Stimulated activated CD4-positive, alpha-beta T cell treated with anti-CD3 and anti-CD28 coated beads, Interleukin-4, amount 100 ng/mL, for 24 hours (primary cell): ENCODE results near the gene ITPR2.
"Not testable (repeated sequence)": the region's sequence is repeated elsewhere in the genome, so short reads cannot be mapped to it uniquely, and the experiment has no call there.

Experiments used
- DNase-seq: peaks from one replicate; pipeline ENCODE4 v3.0.0-alpha.2; 2020

Gene ITPR2

DNA sequence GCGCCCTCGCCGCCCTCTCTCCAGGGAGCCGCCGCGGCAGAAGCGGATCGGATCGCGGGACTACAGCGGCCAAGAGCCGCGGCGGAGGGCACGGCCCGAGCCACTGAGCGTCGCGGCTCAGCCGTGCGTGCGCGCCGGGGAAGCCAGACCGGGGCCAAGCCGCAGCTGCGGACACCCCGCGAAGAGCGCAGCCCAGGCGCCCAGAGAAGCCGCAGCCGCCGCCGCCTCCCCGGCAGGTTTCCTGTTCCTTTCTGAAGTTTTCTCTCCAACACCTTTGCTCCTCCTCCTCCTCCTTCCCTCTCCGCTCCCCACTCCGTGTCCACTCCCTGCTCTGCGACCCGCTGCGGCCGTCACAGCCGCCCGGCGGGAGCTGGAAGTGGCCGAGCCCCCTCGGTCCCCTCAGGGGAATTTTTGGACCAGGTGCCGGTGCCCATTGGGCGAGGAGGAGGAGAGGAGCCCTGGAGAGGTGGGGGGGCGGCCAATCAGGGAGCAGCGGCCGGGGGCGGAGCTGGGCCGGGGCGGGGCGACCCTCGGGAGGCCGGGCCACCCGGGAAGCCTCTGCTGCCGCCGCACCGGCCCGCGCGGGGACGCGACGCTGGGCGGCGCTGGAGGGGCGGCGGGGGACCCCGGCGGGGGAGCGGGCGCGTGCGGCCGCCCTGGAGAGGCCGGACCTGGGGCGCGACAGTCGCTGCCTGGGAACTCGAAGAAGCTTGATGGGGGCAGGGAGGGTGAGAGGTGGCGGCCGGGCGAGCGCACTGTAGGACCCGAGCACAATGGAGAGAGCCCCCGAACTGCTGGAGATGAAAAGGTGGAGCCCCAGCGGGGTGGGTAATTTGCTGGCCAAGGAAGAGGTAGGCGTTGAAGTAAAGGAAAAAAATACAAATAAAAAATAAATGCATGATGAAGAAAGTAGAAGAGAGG, at the start of gene ITPR2:
TSS of gene ITPR2 (minus strand) at position 373 of the 921 bp plus-strand sequence. CDS start 413 bp downstream, outside the sequence.
- DNase-seq: peak; percentile 92

DNA sequence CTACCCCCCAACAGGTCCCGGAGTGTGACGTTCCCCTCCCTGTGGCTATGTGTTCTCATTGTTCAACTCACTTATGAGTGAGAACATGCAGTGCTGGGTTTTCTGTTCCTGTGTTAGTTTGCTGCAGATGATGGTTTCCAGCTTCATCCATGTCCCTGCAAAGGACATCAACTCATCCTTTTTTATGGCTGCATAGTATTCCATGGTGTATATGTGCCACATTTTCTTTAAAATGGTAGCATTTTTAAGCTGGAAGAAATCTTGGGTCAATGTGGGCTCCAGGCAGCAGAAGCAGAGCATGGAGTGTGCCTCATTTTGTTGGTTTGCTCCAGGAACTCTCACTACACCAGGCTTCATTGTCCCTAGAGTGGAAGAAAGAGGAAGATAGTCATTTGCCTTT, 47.6 kb upstream of the ITPR2 start:
- no peak for DNase-seq

DNA sequence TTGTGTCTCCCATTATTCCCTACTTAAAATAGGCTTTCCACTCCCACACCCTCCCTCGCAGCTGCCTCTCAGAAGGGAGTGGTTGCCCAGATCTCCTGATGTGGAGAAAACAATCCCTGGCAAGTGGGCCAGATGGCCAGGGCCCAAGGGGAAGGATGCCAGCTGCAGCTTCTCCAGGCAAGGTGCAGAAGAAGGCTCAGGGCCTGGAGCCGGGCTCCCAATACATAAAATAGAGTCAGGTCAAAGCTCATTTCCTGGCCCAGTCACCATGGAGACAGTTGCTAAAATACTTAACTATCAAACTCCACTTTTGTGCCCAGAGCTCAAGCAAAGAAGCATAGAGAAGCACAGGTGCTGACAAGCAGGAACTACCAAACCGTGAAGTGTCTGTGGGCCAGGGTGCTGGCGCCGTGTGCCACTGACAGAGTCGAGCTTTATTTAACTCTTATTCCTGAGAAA, 45.7 kb upstream of the ITPR2 start:
- no peak for DNase-seq

- DNase-seq: no peak
Measured at GRCh38 chr12:26874501-26875296, 41.7 kb upstream of the ITPR2 start.

- no peak for DNase-seq
Measured at GRCh38 chr12:26872625-26873024, 39.6 kb upstream of the ITPR2 start.

- DNase-seq: no peak
Measured at GRCh38 chr12:26871985-26872384, 39.0 kb upstream of the ITPR2 start.

DNA sequence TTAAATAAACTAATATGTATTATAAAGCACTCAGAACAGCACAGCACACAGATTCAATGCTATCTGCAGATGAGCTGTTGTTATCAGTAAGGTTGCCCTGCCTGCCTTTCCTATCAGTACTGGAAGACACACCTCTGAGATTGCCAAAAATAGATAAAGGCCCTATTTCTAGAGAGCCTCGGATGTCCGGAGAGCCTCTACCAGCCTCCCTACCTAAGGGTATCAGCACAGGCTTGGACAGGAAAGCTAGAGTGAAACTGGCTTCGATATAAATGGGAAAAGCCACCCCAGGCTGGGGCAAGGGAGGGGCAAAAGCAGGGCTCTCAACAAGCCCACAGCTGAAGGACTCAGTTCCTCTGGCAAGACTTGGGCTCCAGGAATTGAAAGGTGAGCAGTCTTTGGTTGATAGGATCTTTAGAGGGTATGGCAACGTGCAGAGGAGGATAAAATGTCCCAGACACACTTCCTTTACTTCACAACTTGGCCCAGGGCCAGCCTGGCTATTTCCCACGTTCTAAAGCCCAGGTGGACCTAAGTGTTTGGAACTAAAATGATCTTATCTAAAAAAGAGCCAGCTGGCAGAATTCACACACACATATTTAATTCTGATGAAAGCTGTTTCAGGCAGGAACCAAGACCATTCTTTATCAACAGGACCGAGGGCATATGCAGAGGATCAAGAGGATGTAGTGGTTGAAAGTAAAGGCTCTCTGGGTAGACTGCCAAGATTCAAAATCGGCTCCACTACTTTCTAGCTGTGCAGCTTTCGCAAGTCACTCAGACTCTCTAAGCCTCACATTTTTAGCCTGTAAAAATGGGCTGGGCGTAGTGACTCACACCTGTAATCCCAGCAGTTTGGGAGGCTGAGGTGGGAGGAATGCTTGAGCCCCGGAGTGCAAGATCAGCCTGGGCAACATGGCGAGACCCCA, 37.8 kb upstream of the ITPR2 start:
- DNase-seq: no peak

DNA sequence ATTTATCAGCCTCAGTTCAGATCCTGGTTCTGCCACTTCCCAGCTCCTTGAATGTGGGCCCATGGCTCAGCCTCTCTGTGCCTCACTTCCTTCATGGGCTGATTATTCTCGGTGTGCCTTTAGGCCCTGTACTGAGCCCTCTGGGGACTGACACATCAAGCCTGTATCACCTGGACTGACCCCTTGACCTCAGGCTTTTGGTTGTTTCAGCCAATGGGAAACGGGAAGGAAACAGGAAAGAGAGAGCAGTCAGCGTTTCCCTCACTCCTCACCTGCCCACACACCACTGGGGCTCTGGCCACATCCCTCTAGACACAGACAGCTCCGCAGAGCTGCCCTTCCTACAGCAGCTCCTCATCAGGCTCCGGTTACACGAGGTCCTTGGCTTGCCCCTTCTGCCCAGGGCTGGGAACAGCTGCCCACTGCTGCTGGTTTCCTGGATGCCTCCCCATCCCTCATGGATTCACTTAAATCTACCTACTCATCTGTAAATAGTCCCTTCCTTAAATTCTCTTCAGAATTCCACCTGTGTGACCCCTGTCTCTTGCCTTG, 37.0 kb upstream of the ITPR2 start:
- DNase-seq: no peak

DNA sequence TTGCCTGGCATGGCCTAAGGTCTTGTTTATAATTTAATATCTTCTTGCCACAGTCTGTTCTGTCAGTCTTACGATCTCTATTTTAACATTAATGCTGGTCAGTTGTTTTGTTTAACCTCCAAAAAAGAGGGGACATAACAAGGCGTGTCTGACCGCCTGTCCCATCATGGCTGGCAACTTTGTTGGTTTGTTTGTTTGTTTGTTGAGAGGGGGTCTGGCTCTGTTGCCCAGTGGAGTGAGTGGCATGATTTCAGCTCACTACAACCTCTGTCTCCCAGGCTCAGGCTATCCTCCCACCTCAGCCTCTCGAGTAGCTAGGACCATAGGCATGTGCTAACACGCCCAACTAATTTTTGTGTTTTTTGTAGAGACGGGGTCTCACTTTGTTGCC, 36.1 kb upstream of the ITPR2 start:
- no peak for DNase-seq

DNA sequence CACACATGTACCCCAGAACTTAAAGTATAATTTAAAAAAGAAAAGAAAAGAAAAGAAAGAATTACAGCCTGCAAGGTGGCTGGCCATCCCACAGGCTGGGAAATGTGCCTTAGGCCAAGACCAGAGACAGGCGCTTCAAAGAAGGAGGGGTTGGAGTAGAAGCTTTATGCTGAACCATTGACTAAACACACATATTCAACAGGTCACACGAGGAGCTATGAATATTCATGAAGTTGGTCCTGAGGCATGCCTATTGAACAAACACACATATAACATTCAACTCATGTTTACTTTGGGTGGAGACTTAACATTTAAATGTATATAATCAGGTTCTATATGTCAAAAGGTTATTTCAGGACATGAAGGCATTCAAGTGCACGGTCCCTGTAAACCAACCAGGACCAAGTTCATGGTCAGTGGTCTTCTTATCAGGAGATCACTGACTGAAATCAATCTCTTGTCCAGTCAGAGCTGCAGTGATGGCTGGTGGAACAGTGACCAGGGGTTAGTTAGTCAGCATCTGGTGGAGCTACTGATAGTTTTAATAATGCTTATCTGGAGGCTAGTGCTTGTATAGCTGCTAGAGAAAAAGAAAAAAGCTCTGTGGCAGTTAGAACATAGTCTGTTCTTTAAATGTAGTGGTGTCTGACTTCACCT, 35.6 kb upstream of the ITPR2 start:
- no peak for DNase-seq

DNA sequence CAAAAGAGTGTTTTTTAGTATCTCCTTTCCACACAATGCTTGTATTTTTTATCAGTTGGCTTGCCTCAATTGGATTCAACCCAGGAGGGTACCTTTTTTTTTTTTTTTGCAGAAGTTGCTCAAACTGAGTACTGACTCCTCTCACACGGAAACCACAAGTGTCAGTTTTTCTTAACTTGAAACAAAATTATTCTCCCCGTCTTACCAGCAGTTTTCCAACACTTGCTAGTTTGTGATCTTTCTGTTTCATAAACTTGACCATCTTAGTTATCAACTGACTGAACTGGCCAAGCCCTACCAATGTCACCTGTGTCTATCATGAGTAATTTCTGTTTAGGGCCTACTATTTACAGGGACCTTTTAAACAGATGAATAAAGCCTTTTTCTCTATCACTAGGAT, 34.1 kb upstream of the ITPR2 start:
- DNase-seq: no peak

GRCh38 chr12:26863515-26863914, 30.5 kb upstream of the ITPR2 start:
- DNase-seq: no peak

DNA sequence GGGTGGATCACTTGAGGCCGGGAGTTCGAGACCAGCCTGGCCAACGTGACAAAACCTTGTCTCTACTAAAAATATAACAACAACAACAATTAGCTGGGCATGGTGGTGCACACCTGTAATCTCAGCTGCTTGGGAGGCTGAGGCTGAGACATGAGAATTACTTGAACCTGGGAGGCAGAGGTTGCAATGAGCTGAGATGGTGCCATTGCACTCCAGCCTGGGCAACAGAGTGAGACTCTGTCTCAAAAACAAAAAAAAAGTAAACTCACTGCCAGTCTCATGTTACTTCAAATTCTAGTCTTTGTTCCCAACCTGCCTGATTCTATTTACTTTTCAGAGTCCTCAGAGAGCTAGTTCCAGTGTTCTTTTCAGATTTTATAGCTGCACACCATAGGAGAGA, 29.8 kb upstream of the ITPR2 start:
- DNase-seq: not testable (repeated sequence)

DNA sequence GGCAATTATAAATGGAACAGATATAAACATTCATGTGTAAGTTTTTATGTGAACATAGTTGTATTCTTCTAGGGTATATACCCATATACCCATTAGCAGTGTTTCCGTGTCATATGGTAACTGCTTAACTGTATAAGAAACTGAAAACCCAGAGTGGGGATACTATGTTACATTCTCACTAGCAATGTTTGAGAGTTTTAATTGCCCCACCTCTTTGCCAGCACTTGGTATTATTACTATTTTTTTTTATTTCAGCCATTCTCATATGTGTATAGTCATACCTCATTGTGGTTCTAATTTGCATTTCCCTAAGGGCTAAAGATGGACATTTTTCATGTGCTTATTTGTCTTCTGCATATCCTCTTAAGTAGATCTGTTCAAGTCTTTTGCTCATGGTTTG, 28.7 kb upstream of the ITPR2 start:
- no peak for DNase-seq

- DNase-seq: no peak
Measured at GRCh38 chr12:26857465-26858176, 24.6 kb upstream of the ITPR2 start.

GRCh38 chr12:26855337-26855736, 22.3 kb upstream of the ITPR2 start:
- DNase-seq: no peak

- no peak for DNase-seq
Measured at GRCh38 chr12:26854031-26854390, 21.0 kb upstream of the ITPR2 start.

DNA sequence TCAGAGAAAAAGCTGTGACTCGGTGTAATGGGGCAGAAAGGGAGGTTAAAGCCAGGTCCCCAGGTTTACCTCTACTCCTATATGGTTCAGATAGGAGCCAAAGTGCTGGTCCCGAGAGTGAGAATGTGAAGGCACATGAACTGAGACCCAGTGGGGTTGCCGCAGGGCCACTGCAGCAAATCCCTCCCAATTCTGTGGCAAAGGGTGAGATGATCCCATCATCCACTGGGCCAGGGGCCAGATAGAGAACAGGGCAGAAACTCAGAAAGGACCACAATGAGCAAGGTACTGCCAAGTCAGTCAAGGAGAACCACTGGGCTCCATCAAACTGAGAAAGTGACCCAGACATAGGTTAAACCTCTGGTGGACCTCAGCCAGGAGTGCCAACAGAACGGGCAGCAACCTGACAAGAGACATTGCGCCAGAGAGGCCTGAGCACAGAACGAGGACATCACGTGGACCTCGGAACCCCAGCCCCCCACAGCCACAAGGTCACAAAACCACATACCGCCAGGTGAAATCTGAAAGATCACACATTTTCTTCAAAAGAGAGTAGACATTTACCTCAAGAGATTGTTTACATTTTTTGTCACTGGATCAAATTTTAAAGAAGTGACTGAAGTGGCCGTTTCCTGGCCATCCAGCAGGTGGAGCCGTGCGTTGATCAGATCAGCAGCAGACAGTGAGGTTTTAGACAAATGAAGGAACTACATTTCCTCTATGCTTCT, 20.5 kb upstream of the ITPR2 start:
- DNase-seq: peak; percentile 74

DNA sequence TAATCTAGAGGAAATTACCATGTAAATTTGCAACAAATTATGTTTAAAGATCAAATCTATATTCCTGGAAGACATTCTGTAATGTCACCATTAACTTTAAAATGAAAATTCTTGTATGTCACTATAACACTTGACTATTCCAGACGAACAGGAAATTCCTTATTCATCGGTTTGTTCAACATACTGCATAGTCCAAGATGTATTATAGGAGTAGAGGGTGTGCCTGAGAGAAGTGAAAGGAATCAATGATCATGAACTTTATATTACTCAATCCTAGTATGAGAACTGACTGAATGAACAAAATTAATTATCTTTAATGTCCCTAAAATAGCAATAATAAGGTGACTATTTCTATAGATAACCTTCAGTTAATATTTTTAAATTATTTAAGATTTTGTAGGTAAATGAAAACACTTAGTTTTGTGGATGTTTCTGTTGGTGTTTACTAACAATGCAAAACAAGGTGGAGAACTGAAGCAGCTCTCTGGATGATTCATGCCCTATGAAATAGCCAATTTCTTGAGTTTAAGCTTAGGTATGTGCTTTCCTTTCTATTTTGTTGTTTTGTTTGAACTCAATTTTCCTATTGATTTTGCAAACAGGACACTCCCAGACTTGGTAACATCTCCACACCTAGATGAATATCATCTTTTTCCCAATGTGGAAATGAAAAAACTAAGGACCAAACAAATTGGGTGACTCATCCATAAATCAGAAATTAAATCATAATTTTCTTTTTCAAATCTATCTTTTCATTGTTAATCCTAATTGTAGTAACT, 18.2 kb upstream of the ITPR2 start:
- no peak for DNase-seq
